GM21825 (cell line): ENCODE results near the gene DMRT1.
"Not testable (repeated sequence)": the region's sequence is repeated elsewhere in the genome, so short reads cannot be mapped to it uniquely, and the experiment has no call there.

Source experiments
- ATAC-seq: cut with Tn5 transposase; IDR thresholded peaks from one replicate; pipeline ENCODE4 v1.9.1; 2021; ENCODE audit warnings: mild to moderate bottlenecking, moderate library complexity; ENCODE audit not compliant: unreplicated experiment

DMRT1 gene

DNA sequence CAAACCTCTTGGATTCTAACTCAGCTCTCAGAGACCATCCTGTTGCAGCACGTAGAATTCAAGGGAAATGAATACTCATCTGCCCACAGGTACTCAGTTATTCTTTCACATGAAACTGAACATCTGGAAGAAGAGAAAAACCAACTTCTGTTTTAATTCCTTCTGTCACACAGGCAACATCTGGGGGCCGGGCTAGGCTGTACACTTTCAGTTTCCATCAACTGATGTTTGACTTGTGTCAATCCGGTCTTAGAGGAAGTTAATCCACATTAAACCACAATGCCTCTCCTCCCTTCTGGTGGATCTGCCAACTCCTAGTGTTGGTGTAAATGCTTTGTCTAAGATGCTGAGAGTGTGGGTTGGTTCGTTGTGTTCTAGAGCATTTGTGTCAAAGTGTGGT lies 152.5 kb downstream of the DMRT1 start:
- peak; percentile 63 for ATAC-seq

GRCh38 chr9:995192-995591 lies 153.7 kb downstream of the DMRT1 start:
- ATAC-seq = no peak

GRCh38 chr9:995781-996180 lies 154.3 kb downstream of the DMRT1 start:
- ATAC-seq = no peak

- ATAC-seq = not testable (repeated sequence)
These were observed 157.0 kb downstream of the DMRT1 start for GRCh38 chr9:998299-999110.

DNA sequence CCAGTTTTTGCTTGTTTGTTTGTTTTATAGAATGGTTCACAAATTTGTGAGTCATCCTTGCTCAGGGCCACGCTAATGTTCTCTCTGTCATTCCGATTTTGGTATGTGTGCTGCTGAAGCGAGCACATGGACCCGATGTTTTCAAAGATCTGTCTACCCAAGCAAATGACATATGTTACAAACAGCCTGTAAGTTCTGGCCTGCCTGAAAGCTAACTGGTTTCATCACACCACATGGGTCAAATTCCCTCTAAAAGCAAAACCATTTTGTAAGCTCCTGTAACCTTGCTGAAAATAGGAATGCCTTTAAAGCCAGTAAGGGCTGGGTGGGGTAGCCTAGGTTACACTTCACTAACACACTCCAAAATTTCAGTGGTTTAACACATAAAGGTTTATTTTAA lies 160.3 kb downstream of the DMRT1 start:
- ATAC-seq = no peak

- no peak for ATAC-seq
These were observed 161.2 kb downstream of the DMRT1 start for GRCh38 chr9:1002678-1003077.

DNA sequence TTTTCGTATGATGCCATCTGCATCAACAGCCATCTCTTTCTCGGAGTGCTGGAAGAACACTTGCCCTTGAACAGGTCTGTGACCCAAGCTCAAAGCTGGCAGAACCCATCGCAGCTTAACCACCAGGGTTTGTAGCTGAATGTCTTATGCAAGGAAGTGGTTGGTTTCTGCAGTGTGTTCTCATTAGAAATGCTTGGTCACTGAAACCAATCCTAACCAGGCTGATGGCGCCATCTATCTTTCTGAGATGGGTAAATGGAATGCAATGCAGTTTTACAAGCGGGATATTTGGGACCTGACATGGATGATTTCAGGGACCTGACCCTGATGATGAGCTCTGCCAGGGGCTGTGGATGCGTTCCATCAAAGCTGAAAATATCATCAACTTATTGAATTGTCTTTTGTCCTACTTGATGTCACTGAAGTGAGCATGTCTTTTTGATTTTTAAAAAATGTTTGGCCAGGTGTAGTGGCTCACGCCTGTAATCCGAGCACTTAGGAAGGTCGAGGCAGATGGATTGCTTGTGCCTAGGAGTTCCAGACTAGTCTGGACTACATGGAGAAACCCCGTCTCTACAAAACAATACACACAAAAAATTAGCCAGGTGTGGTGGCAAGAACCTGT lies 163.7 kb downstream of the DMRT1 start:
- peak; percentile 72 for ATAC-seq

- ATAC-seq = no peak
These were observed 165.8 kb downstream of the DMRT1 start for GRCh38 chr9:1007312-1007711.

DNA sequence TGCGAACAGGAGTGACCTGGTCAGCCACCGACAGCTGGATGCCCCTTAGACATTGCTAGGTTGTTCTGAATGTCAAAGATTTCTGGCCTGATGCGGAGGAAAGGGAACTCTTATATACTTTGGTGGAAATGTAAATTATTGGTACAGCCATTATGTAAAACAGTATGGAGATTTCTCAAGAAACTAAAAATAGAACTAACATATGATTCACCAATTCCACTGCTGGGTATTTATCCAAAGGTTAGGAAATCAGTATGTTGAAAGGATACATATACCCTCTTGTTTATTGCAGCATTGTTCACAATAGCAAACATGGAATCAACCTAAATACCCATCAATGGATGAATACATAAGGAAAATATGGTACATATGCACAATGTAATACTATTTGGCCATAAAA lies 166.7 kb downstream of the DMRT1 start:
- ATAC-seq = no peak

GRCh38 chr9:1009101-1009707 lies 167.7 kb downstream of the DMRT1 start:
- peak; percentile 95 for ATAC-seq

GRCh38 chr9:1013021-1013420 lies 171.5 kb downstream of the DMRT1 start:
- ATAC-seq = no peak

DNA sequence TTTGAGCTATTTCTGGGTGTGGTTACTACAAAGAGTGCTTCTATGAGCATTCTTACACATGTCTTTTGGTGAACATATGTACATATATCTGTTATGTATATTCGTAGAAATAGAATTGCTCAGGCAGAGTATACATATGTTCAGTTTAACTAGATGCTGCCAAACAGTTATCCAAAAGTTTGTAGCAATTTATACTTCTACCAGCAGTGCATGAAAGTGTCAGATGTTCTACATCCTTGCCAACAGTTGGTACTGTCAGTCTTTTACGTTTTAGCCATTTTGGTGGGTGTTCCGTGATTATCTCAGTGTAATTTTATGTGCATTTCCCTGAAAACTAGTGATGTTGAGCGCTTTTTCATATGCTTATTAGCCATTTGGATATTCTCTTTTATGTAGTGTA lies 172.7 kb downstream of the DMRT1 start:
- ATAC-seq = no peak

GRCh38 chr9:1014640-1015039 lies 173.1 kb downstream of the DMRT1 start:
- no peak for ATAC-seq

GRCh38 chr9:1018121-1018520 lies 176.6 kb downstream of the DMRT1 start:
- no peak for ATAC-seq
